GM12878 (cell line): ENCODE measurements around the gene TSHZ3. TPM values are rescaled to one million over a fixed set of nuclear protein-coding genes. Genes with fewer than 3 reads are reported as not detected.

Experiments
- ATAC-seq: fragments of 200-7000 bp; cut with Tn5 transposase; 3 replicates; pipeline ENCODE4 v1.9.1; 2020; ENCODE audit warnings: mild to moderate bottlenecking, moderate library complexity
- BruUV-seq: library from RNA; stranded (reverse); fragments of 400-500 nt; replicated peaks from 2 replicates; lab custom pipeline; 2021; lab: Mats Ljungman, UMichigan
- CTCF ChIA-PET: fragments of 300-600 bp; sonication (Branson Sonifier 250); formaldehyde crosslinking; extraction: SDS; loops from one replicate; lab custom pipeline; 2021; ENCODE audit warnings: inconsistent platforms; lab: Yijun Ruan, JAX
- POLR2A ChIA-PET: fragments of 350-600 bp; formaldehyde crosslinking; extraction: SDS; loops from one replicate; lab custom pipeline; 2021; ENCODE audit warnings: inconsistent platforms; lab: Charles Lee
- RAD21 ChIA-PET: fragments of 300-600 bp; sonication (Branson Sonifier 250); formaldehyde crosslinking; loops from one replicate; lab custom pipeline; 2023; ENCODE audit warnings: antibody characterized with exemption; ENCODE audit not compliant: unreplicated experiment; lab: Charles Lee
- SMC1A ChIA-PET: fragments of 300-600 bp; sonication (Branson Sonifier 250); formaldehyde crosslinking; loops from one replicate; lab custom pipeline; 2023; ENCODE audit not compliant: unreplicated experiment, uncharacterized antibody; lab: Charles Lee
- DNase-seq: peaks from one replicate; pipeline ENCODE4 v3.0.0-alpha.2; 2011; ENCODE audit warnings: low read depth, low spot score
- FAIRE-seq: peaks from 3 replicates; lab custom pipeline; 2011; peaks lifted over from hg19 to GRCh38; lab: Jason Lieb, UNC
- H2AFZ ChIP-seq: 2 replicates; pipeline ENCODE4 v1.6.0; 2011; ENCODE audit warnings: low read depth, low read length, control low read depth; ENCODE audit not compliant: control insufficient read depth
- H3K27ac ChIP-seq: 2 replicates; pipeline ENCODE4 v1.5.1; 2011; ENCODE audit warnings: control low read depth; ENCODE audit not compliant: control insufficient read depth, insufficient read depth
- H3K27me3 ChIP-seq, 2 experiments: replicated peaks in 1 of 2; 2 replicates each; pipeline versions ENCODE4 v1.6.0 to v1.6.1; 2011; ENCODE audit warnings: low read length in 1 of 2; ENCODE audit not compliant: control insufficient read depth in 2 of 2, insufficient read depth in 2 of 2
- H3K36me3 ChIP-seq, 2 experiments: 2 replicates each; pipeline ENCODE4 v1.5.1; 2011; ENCODE audit warnings: low read length in 1 of 2; ENCODE audit not compliant: control insufficient read depth in 2 of 2, insufficient read depth in 2 of 2
- H3K4me1 ChIP-seq: 2 replicates; pipeline ENCODE4 v1.6.1; 2011; ENCODE audit warnings: mild to moderate bottlenecking, low read length, moderate library complexity, mixed read lengths; ENCODE audit not compliant: control insufficient read depth, insufficient read depth
- H3K4me2 ChIP-seq: 2 replicates; pipeline ENCODE4 v1.6.0; 2011; ENCODE audit warnings: control low read depth; ENCODE audit not compliant: control insufficient read depth, insufficient read depth
- H3K4me3 ChIP-seq: fragments of 200-600 bp; sonication (generic); 2 replicates; pipeline ENCODE4 v1.5.1; 2016
- H3K79me2 ChIP-seq: 2 replicates; pipeline ENCODE4 v1.6.0; 2011; ENCODE audit warnings: low read length; ENCODE audit not compliant: control insufficient read depth, insufficient read depth
- H3K9ac ChIP-seq: 2 replicates; pipeline ENCODE4 v1.8.0; 2011; ENCODE audit warnings: low read length, control low read depth, mixed read lengths; ENCODE audit not compliant: control insufficient read depth, insufficient read depth
- H3K9me3 ChIP-seq: replicated peaks from 3 replicates; pipeline ENCODE4 v1.5.1; 2011; ENCODE audit warnings: mild to moderate bottlenecking, low read length; ENCODE audit not compliant: control insufficient read depth, insufficient read depth
- H4K20me1 ChIP-seq: 2 replicates; pipeline ENCODE4 v1.6.0; 2011; ENCODE audit not compliant: control insufficient read depth, insufficient read depth
- BHLHE40 ChIP-seq, 2 experiments: fragments of 450-650 bp in 1 of 2; IDR thresholded peaks; 2 replicates each; pipeline ENCODE4 v1.6.1; 2011 to 2017; ENCODE audit warnings: low read depth in 2 of 2, borderline replicate concordance in 1 of 2, improper control_type of control experiment in 1 of 2, low read length in 1 of 2, mild to moderate bottlenecking in 1 of 2
- FOXM1 ChIP-seq: IDR thresholded peaks from 2 replicates; pipeline ENCODE4 v1.6.1; 2012; ENCODE audit warnings: low read depth, mild to moderate bottlenecking, inconsistent platforms, low read length, moderate library complexity
- NFYA ChIP-seq: IDR thresholded peaks from 2 replicates; pipeline ENCODE4 v1.6.1; 2011; ENCODE audit warnings: low read depth, mild to moderate bottlenecking, low read length, improper control_type of control experiment, borderline replicate concordance
- PAX5 ChIP-seq: IDR thresholded peaks from 2 replicates; pipeline ENCODE4 v1.6.1; 2011; ENCODE audit warnings: low read depth, low read length, borderline replicate concordance
- RAD51 ChIP-seq: fragments of 450-650 bp; IDR thresholded peaks from 2 replicates; pipeline ENCODE4 v1.6.1; 2016; ENCODE audit warnings: moderate library complexity, mild to moderate bottlenecking, inconsistent platforms
- RB1 ChIP-seq: fragments of 450-650 bp; formaldehyde crosslinking; IDR thresholded peaks from 2 replicates; pipeline ENCODE4 v1.6.1; 2017; ENCODE audit warnings: mild to moderate bottlenecking, borderline replicate concordance
- SREBF1 ChIP-seq: IDR thresholded peaks from 2 replicates; pipeline ENCODE4 v1.6.1; 2012; ENCODE audit warnings: mild to moderate bottlenecking, low read length
- WGBS: methylation state at CpG from one replicate; pipeline ENCODE4 v1.1.6; 2016; ENCODE audit warnings: low lambda C conversion rate; ENCODE audit not compliant: insufficient replicate concordance, insufficient coverage; ENCODE audit errors: missing lambda C conversion rate; 5-methylcytosine and 5-hydroxymethylcytosine counted together
- in situ Hi-C: fragments of 300-500 bp; cut with MboI; formaldehyde crosslinking; loops from 9 replicates; pipeline ENCODE4 v1.14.3; 2018; ENCODE audit warnings: mixed read lengths
- intact Hi-C: fragments of 100-400 bp; cut with micrococcal nuclease; formaldehyde crosslinking; loops from one replicate; pipeline ENCODE4 v1.14.2; 2022; ENCODE audit not compliant: unreplicated experiment
- polyA plus RNA-seq, 11 experiments: library from polyadenylated mRNA; depleted of rRNA in 4 of 11; unstranded in 6 of 11; stranded (reverse) in 5 of 11; fragments of >200 nt; fragmentation: Nextera tagmentation in 4 of 11; fragmentation: Illumina TruSeq in 1 of 11; extraction: Ambion mirVana in 4 of 11; extraction: Trizol in 1 of 11; gene quantifications; 1 replicate in 1 of 11; 2 replicates in 10 of 11; pipeline versions ENCODE4 v1.2.1 to v1.2.3, GENCODE V29; 2011 to 2016; ENCODE audit warnings: inconsistent platforms in 2 of 11, missing spikeins in 2 of 11, low read depth in 1 of 11
- total RNA-seq, 4 experiments: library from RNA; depleted of rRNA in 3 of 4; stranded (reverse); fragments of >200 nt in 3 of 4; fragmentation: Illumina TruSeq in 1 of 4; extraction: Trizol in 1 of 4; gene quantifications; 2 replicates each; pipeline versions ENCODE4 v1.2.1 to v1.2.3, GENCODE V29; 2013 to 2021
- TF ChIP-seq, protein P1 (sequence below): fragments of 450-650 bp; IDR thresholded peaks from 2 replicates; pipeline ENCODE4 v1.6.1; 2017; ENCODE audit warnings: mild to moderate bottlenecking

TSHZ3 gene
- total and polyA plus RNA-seq, 10 of the 15 experiments (the other 5 are each of a cell fraction or from before 2014, with no cell fraction given), result 0.23 TPM; not detected in 9

DNA sequence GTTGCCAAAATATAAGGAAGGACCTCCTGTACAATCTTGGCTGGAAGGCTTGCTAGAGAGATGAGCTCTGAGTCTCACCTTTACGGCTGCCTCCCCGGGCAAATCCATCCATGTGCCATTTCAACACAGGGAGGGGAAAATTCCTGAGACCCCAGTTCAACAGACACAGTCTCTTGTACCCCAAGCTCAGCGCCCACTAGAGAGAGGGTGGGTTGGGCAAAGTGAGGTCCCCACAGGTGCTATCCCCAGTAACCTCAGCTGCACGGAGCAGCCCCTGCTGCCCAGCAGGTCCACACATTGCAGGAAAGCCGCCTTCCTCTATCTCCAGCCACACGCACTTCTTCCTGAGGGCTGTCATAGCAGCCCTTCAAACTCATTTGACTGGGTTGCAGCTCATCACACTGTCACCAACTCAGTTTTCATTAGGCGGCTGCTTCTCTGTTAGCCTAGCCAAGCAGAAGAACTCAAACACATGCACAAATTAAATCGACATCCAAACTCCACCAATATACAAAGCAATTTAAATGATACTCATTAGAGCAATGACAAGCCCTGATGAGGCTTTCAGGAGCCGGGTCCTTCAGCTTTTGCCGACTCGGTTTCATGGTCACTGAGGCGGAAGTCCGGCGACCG lies 80.4 kb downstream of the TSHZ3 start (continued):
- TF ChIP-seq, protein P1, sequence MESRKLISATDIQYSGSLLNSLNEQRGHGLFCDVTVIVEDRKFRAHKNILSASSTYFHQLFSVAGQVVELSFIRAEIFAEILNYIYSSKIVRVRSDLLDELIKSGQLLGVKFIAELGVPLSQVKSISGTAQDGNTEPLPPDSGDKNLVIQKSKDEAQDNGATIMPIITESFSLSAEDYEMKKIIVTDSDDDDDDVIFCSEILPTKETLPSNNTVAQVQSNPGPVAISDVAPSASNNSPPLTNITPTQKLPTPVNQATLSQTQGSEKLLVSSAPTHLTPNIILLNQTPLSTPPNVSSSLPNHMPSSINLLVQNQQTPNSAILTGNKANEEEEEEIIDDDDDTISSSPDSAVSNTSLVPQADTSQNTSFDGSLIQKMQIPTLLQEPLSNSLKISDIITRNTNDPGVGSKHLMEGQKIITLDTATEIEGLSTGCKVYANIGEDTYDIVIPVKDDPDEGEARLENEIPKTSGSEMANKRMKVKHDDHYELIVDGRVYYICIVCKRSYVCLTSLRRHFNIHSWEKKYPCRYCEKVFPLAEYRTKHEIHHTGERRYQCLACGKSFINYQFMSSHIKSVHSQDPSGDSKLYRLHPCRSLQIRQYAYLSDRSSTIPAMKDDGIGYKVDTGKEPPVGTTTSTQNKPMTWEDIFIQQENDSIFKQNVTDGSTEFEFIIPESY, result no peak

DNA sequence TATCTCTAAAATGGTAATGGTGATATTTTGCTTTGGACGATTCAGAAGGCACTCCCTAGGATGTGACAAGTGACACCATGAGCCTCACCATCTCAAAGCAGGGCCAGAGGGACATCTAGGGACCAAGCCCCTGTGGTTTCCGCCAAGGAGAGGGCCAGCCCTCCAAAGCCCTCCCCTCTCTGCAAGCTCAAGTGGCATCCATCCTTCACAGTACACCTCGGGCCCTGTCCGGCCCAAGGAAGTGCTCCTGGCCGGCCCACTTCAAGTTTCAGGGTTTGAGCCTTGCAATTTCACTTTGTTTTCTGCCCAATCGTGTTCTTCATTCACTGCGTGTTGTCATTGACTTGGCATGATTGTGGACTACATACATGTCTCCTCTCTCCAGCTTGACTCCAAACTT lies 82.5 kb downstream of the TSHZ3 start:
- Histone ChIP-seq H3K36me3 (no peaks in the 10 kb centered on the region), H3K9me3 (no peaks in the 10 kb centered on the region; the same call in 2 of the 3 replicates), H3K9ac (no peak overlapping the region), H3K79me2 (no peaks in the 10 kb centered on the region), H2AFZ (no peak overlapping the region), H3K4me1 (no peaks in the 10 kb centered on the region), H3K4me2 (no peak overlapping the region), H3K27ac (no peak overlapping the region), H3K4me3 (no peak overlapping the region), H3K27me3 (no peaks in the 10 kb centered on the region), H4K20me1 (no peaks in the 10 kb centered on the region)
- SMC1A ChIA-PET, result no interaction called here
- in situ Hi-C loops, result no loop called here
- BruUV-seq, result no TSS peak
- FAIRE-seq (no peak), ATAC-seq (no peak), DNase-seq (no peak)
- POLR2A ChIA-PET, result no interaction called here
- CTCF ChIA-PET, result no interaction called here
- intact Hi-C loops, result no loop called here
- no peak for TF ChIP-seq SREBF1
- TF ChIP-seq, protein P1, result no peak
- no peak for TF ChIP-seq RAD51
- no peak for TF ChIP-seq NFYA
- TF ChIP-seq PAX5, result no peak
- no peak for TF ChIP-seq RB1
- TF ChIP-seq FOXM1, result no peak
- no peak for TF ChIP-seq BHLHE40 (IDR thresholded peaks at IDR 0.05; ENCODE audit: borderline replicate concordance in 1 of 2, low read depth in 2 of 2, low read length in 1 of 2)
- WGBS, result 18% methylated on average over 7 of the region's 7 CpGs
- RAD21 ChIA-PET, result no interaction called here
